Fibroblast of villous mesenchyme (primary cell): ENCODE results near the gene R3HDM2. TPM values are rescaled to one million over a fixed set of nuclear protein-coding genes. Genes with fewer than 3 reads are reported as not detected.

Source experiments
- DNase-seq: peaks from one replicate; pipeline ENCODE4 v3.0.0-alpha.2; 2010; ENCODE audit warnings: low read depth
- H3K4me3 ChIP-seq: 2 replicates; pipeline ENCODE4 v1.5.1; 2011; ENCODE audit warnings: low read depth, mild to moderate bottlenecking, low read length
- CTCF ChIP-seq: IDR thresholded peaks from 2 replicates; pipeline ENCODE4 v1.5.1; 2012; ENCODE audit warnings: low read depth, mild to moderate bottlenecking, low read length; ENCODE audit not compliant: insufficient read depth
- total RNA-seq: library from RNA; depleted of rRNA; stranded (reverse); fragments of >200 nt; gene quantifications from 2 replicates; pipeline ENCODE4 v1.2.3, GENCODE V29; 2012

R3HDM2 gene
- total RNA-seq, 1 donor: 19.0 TPM

GRCh38 chr12:57223191-57224165 is 207.4 kb downstream of the R3HDM2 start:
- TF ChIP-seq CTCF: no peak
- no peak overlapping the region for H3K4me3 ChIP-seq
- DNase-seq: no peak

GRCh38 chr12:57222286-57223190 is 208.3 kb downstream of the R3HDM2 start:
- TF ChIP-seq CTCF: no peak
- H3K4me3 ChIP-seq: no peak overlapping the region
- DNase-seq: no peak

GRCh38 chr12:57221169-57221917 is 209.5 kb downstream of the R3HDM2 start:
- no peak for TF ChIP-seq CTCF
- no peak overlapping the region for H3K4me3 ChIP-seq
- no peak for DNase-seq

- TF ChIP-seq CTCF: no peak
- DNase-seq: no peak
- no peak overlapping the region for H3K4me3 ChIP-seq
Observed at GRCh38 chr12:57220770-57221168, 210.1 kb downstream of the R3HDM2 start.

GRCh38 chr12:57219993-57220754 is 210.7 kb downstream of the R3HDM2 start:
- no peak for TF ChIP-seq CTCF
- H3K4me3 ChIP-seq: no peak overlapping the region
- DNase-seq: no peak
